ENCODE data around the gene PRKAG2.

The PRKAG2 gene

DNA sequence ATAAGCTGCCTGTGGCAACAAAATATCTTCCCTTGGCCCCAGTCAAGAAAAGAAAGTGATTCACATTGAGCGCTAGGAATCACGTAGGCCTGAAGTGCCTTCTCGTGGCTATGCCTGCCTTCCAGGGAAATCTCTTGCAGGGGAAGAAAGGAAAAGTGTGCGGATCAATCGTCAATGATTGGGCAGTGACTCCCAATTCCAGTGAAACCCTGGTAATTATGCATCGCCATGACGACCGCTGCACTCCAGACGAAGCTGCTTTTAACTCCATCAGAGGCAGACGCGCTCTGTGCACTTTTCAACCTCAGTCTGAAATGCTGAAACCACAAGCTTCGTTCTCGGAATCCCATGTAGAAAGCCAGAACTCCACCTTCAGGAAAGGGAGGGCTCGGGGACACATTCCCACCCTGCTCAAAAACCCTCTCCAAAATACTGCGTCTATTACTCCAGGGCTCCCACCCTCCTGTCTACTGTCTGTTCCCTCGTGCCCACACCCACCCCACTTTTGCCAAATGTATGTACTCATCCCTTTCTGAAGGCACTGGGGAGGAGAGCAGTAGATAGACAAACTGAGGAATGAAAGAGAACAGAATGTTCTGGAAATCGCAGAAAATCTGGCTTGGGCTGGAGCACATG, 24.2 kb upstream of the PRKAG2 start:
- in situ Hi-C loops (cut with MboI; ENCODE audit: low sequenced_read_pairs) = no loop called here

DNA sequence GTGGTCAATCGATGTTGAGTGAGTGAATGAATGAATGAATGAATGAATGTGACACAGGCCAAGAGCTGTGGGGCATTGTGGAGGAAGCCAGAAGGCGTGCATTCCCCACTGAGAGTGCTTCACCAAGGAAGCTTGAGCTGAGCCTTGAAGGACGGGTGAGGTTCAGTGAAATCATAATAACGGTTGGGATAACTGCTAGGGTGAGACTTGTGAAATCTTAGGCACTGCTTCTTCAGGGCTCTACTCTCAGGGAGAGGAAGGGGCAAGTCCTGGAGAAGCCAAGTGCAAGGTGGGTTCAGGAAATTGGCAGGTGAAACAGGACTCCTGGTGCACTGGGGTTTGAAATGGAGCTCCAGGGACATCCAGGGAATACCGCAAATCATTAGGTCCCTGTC, 23.7 kb upstream of the PRKAG2 start:
- in situ Hi-C loops (cut with MboI; ENCODE audit: low sequenced_read_pairs) = no loop called here

DNA sequence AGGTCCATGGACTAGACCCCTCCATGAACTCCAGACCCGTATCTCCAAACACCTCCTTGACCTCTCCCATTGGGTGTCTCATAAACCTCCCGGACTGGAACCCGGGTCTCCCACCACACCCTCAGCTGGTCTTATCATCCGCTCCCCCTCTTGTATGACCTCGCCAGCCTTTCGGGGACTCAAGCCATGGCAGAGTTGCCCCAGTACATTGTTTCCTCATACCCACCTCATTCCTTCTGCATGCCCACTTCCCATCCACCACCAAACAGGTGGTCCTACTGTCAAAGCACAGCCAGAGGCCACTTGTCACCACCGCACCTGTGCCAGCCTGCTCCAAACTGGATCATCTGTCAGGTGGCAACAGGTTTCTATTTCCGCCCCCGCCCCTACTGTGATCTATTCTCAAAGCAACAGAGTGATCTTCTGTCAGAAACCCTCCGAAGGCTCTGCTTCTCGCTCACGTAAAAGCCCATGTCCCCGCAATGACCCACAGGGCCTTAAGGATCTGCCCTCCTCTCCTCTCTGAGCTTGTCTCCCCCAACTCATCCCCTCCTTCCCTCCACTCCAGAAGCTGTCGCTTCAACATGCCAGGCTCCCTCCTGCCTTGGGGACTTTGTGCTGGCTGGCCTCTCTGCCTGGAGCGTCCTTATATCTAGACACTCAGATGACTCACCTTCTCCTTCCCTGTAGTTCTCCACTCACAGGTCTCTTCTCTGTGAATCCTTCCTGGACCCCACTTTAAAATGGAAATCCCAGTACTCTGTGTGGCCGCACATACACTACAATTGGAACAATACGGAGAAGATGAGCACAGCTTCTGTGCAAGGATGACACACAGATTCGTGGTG, 22.8 kb upstream of the PRKAG2 start:
- in situ Hi-C loops (cut with MboI; ENCODE audit: low sequenced_read_pairs) = no loop called here

GRCh38 chr7:151897951-151898686, 21.2 kb upstream of the PRKAG2 start:
- in situ Hi-C loops (cut with MboI; ENCODE audit: low sequenced_read_pairs) = no loop called here

- in situ Hi-C loops (cut with MboI; ENCODE audit: low sequenced_read_pairs) = no loop called here
These were observed 20.3 kb upstream of the PRKAG2 start for GRCh38 chr7:151897161-151897731.

GRCh38 chr7:151896486-151896885, 19.6 kb upstream of the PRKAG2 start:
- in situ Hi-C loops (cut with MboI; ENCODE audit: low sequenced_read_pairs) = no loop called here

DNA sequence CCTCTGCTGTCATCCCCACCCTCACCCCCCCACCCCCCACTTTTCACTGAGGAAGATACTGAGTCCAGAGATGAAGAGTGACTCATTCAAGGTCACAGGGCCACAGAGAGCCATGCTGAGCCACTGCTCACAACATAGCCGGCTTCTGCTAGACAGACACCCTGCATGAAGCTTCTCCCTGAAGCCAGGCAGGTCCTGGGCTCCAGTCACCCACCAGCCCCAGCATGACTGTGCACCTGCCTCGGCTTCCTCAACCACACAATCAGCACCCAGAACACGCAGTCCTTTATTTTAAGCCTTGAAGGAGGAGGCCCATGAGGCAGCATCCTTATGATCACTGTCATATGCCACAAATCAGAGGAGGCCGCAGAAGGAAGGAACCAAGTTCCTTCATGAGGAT, 19.2 kb upstream of the PRKAG2 start:
- in situ Hi-C loops (cut with MboI; ENCODE audit: low sequenced_read_pairs) = no loop called here

DNA sequence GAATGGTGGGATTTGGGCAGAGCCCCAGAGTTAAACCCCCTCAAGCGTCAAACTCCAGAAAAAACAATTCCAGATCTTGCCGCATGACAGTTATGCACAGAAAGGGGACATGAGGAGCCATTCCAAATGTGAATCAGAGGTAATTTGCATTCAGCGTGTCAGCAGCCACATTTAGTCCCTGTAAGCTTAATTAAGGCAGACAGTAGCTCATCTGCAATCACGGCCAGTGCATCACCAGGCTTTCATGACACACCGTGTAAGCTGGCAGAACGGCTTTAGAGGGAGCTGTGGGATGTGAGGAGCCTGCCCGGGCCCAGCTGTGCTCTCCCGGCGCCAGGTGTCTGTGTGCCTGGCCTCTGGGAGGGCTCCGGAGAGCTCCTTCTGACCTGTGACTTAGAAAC, 18.7 kb upstream of the PRKAG2 start:
- in situ Hi-C loops (cut with MboI; ENCODE audit: low sequenced_read_pairs) = no loop called here

DNA sequence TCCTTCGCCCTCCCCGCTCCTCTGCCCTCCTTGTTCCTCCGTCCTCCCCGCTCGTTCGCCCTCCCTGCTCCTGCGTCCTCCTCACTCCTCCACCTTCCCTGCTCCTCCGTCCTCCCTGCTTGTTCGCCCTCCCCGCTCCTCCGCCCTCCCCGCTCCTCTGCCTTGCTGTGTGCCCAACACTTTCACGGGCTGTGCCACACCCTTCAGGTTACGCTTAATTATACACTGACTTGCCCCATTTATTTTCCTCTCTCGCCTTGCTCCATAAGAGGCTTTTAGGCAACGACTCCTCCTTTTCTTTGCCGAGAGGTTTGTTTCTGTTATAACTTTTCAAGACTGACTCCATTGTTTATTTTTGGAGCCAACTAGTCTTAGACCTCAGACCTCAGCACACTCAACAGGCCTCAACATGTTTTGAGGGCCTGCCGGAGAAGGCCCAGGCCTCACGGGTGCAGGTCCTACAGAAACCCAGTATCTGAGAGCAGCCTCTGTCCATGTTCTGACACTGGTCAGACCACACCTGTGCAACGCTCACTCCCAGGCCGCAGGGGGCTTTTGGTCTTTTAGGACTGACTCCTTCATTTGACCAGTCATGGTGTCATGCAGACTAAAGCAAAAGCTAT, 18.2 kb upstream of the PRKAG2 start:
- in situ Hi-C loops (cut with MboI; ENCODE audit: low sequenced_read_pairs) = no loop called here

DNA sequence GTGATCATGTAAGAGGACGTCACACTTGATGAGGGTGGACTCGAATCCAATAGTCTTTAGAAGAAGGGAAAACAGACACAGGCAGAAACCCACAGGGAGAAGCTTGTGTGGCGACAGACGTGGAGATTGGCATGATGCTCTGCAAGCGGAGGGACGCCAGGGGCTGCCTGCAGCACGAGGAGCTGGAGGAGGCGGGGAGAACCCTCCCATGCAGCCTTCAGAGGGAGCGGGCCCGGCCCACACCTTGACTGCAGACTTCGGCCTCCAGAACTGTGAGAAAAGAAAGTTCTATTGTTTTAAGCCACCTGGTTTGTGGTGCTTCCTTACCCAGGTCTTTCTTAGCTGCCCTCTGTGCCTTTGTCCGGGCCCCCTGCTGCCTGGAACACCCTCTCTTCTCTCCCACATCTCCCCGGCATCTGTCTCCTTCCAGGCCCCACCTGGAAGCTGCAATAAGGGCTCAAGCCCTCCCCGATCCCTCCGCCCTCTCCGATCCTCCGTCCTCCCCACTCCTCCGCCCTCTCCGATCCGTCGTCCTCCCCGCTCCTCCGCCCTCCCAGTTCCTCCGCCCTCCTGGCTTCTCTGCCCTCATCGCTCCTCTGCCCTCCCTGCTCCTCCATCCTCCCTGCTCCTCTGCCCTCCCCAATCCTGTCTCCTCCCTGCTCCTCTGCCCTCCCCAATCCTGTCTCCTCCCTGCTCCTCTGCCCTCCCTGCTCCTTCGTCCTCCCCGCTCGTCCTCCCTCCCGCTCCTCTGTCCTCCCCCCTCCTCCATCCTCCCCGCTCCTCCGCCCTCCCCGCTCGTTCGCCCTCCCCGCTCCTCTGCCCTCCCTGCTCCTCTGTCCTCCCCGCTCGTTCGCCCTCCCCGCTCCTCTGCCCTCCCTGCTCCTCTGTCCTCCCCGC, 17.4 kb upstream of the PRKAG2 start:
- in situ Hi-C loops (cut with MboI; ENCODE audit: low sequenced_read_pairs) = no loop called here

GRCh38 chr7:151893405-151893923, 16.5 kb upstream of the PRKAG2 start:
- in situ Hi-C loops (cut with MboI; ENCODE audit: low sequenced_read_pairs) = no loop called here

- in situ Hi-C loops (cut with MboI; ENCODE audit: low sequenced_read_pairs) = no loop called here
These were observed 14.8 kb upstream of the PRKAG2 start for GRCh38 chr7:151891753-151892152.

DNA sequence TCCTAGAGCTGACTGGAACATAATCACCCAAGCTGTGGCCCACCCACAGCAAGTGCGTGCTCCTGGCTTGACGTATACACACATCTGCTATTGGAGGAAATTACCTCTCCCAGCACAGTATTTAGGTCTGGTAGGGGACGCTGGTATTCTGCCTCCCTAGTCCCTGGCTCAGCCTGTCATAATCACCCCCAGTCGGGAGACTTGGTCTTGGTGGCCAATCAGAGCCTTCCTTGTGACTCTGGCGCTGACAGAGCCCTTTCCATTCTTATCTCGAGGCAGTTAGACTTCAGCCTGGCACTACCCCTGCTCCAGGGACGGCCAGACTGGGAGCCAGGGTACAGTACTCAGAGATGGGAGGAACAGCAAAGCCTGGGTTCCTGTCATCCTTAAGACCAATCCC, 14.3 kb upstream of the PRKAG2 start:
- in situ Hi-C loops (cut with MboI; ENCODE audit: low sequenced_read_pairs) = no loop called here

- in situ Hi-C loops (cut with MboI; ENCODE audit: low sequenced_read_pairs) = no loop called here
These were observed 13.6 kb upstream of the PRKAG2 start for GRCh38 chr7:151890355-151891004.

GRCh38 chr7:151889406-151890354, 12.8 kb upstream of the PRKAG2 start:
- in situ Hi-C loops (cut with MboI; ENCODE audit: low sequenced_read_pairs) = no loop called here

DNA sequence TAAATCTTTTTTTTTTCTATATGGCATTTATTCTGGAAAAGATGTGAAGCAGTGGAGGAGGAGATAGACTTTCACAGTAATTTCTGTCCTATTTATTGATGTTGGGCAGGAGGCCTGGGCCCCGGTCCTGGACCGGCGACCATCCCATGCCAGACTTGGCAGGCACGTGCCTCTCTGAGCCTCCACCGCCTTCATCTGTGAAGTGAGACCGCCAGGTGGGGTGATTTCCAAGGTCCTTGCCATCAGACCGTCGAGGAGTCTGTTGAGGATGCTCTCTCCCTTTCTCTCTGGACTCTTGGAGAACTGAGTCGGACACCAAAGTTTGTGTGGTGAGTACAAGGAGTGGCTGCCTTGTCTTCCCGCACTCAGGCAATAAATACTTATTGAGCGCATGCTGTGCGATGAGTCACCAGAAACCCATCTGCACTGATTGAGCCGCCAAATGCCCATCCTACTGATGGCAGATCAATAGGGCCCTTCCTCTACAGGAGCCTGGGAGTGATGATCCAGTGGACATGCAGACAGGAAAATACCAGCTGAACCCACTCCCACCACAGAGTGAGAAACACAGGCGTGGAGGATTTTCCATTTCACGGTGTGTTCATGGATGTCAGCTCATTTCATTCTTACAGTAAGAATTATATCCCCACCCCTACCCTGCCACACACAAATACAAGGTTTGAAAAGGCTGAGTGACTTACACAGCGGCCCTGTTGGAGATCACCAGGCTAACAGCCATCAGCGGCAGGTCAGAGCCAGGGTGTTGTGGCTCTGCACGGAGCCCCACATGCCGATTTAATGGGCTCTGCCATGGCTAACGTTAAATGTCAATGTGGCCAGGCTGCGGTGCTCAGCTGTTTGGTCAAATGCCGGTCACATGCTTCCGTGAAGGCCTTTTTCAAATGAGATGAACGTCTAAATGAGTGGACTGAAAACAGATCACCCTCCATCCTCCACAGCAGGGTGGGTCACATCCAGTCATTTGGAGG, 11.5 kb upstream of the PRKAG2 start:
- in situ Hi-C loops (cut with MboI; ENCODE audit: low sequenced_read_pairs) = no loop called here

GRCh38 chr7:151886783-151887182, 9.9 kb upstream of the PRKAG2 start:
- in situ Hi-C loops (cut with MboI; ENCODE audit: low sequenced_read_pairs) = no loop called here

Measured in HL-60/S4 treated with phorbol 12-myristate 13-acetate at 8.2 ng/mL for 4 days and 3 days (cell line).